ENCODE results near the gene INPP5J. TPM values are rescaled to one million over a fixed set of nuclear protein-coding genes. Genes with fewer than 3 reads are reported as not detected.

Gene INPP5J
- total RNA-seq, 1 experiment from 2014 or later, result 3.1 TPM

DNA sequence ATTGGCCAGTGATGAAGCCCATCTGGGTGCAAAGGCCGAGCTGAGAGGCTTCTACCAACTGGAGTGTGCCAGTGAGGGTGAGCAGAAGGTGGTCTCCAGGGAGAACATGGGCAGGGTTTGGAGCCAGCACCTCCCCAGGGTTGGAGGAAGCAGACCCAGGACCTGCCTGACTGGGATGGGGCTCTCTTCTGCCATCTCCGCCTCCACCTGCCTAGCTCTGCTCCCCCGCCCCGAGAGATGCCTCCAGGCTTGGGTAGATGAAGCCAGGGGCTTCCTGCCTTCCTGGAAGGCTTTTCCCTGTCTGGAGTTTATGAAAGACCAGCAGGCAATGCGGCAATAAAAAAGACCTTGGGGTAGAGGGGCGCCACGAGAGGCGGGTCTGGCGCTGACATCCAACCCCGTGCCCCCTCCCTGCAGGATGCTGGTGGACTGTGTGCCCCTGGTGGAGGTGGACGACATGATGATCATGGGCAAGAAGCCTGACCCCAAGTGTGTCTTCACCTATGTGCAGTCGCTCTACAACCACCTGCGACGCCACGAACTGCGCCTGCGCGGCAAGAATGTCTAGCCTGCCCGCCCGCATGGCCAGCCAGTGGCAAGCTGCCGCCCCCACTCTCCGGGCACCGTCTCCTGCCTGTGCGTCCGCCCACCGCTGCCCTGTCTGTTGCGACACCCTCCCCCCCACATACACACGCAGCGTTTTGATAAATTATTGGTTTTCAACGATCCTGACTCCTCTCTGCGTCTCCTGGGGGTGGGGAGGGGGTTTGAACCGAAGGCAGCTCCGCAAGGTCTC, 18.7 kb upstream of the INPP5J start:
- H3F3A ChIP-seq (ENCODE audit: low read length, unreplicated experiment), result no peaks in the 10 kb centered on the region
- H3K4me3 ChIP-seq (ENCODE audit: low read length), result no peak overlapping the region
- H3K27ac ChIP-seq (ENCODE audit: low read length), result no peak overlapping the region
- CTCF ChIA-PET, result no interaction called here
- no peaks in the 10 kb centered on the region for H3K79me2 ChIP-seq (ENCODE audit: low read length)
- H3K9me2 ChIP-seq (replicated peaks; ENCODE audit: low read length), result no peaks in the 10 kb centered on the region
- DNase-seq (no peak), ATAC-seq (no peak)
- intact Hi-C loops (cut with micrococcal nuclease), result no loop called here
- no peaks in the 10 kb centered on the region for H4K20me1 ChIP-seq (ENCODE audit: low read length)
- H3K9ac ChIP-seq (ENCODE audit: low read length), result no peak overlapping the region
- H3K27me3 ChIP-seq (ENCODE audit: low read length), result no peaks in the 10 kb centered on the region
- TF ChIP-seq, protein P1, sequence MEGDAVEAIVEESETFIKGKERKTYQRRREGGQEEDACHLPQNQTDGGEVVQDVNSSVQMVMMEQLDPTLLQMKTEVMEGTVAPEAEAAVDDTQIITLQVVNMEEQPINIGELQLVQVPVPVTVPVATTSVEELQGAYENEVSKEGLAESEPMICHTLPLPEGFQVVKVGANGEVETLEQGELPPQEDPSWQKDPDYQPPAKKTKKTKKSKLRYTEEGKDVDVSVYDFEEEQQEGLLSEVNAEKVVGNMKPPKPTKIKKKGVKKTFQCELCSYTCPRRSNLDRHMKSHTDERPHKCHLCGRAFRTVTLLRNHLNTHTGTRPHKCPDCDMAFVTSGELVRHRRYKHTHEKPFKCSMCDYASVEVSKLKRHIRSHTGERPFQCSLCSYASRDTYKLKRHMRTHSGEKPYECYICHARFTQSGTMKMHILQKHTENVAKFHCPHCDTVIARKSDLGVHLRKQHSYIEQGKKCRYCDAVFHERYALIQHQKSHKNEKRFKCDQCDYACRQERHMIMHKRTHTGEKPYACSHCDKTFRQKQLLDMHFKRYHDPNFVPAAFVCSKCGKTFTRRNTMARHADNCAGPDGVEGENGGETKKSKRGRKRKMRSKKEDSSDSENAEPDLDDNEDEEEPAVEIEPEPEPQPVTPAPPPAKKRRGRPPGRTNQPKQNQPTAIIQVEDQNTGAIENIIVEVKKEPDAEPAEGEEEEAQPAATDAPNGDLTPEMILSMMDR (conservative IDR thresholded peaks at IDR 0.05; ENCODE audit: low read depth, low read length), result no peak
- TF ChIP-seq EZH2phosphoT487 (IDR thresholded peaks at IDR 0.05; ENCODE audit: borderline replicate concordance, low read length) (no peak), EZH2 (IDR thresholded peaks at IDR 0.05; ENCODE audit: low read length, unreplicated experiment) (no peak)
- POLR2A ChIA-PET (ENCODE audit: unreplicated experiment), result interaction anchor here (0.6 kb wide), 1 partner anchor 103 kb away, joined by 5 read pairs; no protein-coding TSS in a partner anchor
- H3K9me3 ChIP-seq (ENCODE audit: low read length), result no peaks in the 10 kb centered on the region
- H3K4me2 ChIP-seq (ENCODE audit: low read length), result no peak overlapping the region
- H2AFZ ChIP-seq (ENCODE audit: low read length), result no peak overlapping the region
- BruUV-seq (replicated peaks), result no TSS peak
- peaks cover 12% of the 10 kb centered on the region; the same call in 1 of the 2 replicates for H3K36me3 ChIP-seq (ENCODE audit: low read depth, low read length)
- H3K4me1 ChIP-seq (ENCODE audit: insufficient read depth, low read length), result peaks cover 4% of the 10 kb centered on the region; the same call in 1 of the 2 replicates

DNA sequence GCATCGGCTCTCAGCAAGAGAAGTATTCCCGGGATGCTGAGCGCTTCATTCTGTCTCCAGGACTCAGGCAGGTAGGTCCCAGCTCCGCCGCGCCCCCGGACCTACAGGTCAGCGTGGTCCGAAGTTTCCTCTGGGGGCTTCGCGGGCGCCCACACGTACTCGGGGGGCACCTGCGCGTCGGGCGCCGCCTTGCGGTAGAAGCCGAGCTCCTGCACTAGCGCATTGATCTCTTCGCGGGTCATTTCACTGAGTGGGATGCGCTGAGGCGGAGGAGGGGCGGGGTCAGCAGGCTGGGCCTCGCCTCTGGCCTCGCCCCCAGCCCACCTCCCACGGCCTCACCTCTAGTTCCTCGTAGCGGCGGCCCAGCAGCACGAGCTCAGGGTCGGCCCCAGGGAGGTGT, 17.9 kb upstream of the INPP5J start:
- no peak overlapping the region for H2AFZ ChIP-seq (ENCODE audit: low read length)
- H3K9me3 ChIP-seq (ENCODE audit: low read length), result no peaks in the 10 kb centered on the region
- DNase-seq, result no peak
- CTCF ChIA-PET, result no interaction called here
- TF ChIP-seq EZH2phosphoT487 (IDR thresholded peaks at IDR 0.05; ENCODE audit: borderline replicate concordance, low read length) (no peak), EZH2 (IDR thresholded peaks at IDR 0.05; ENCODE audit: low read length, unreplicated experiment) (no peak)
- TF ChIP-seq, protein P1 (conservative IDR thresholded peaks at IDR 0.05; ENCODE audit: low read depth, low read length), result no peak
- no peaks in the 10 kb centered on the region for H3K9me2 ChIP-seq (replicated peaks; ENCODE audit: low read length)
- H3K9ac ChIP-seq (ENCODE audit: low read length), result no peak overlapping the region
- no TSS peak for BruUV-seq (replicated peaks)
- H3F3A ChIP-seq (ENCODE audit: low read length, unreplicated experiment), result no peaks in the 10 kb centered on the region
- H3K36me3 ChIP-seq (ENCODE audit: low read depth, low read length), result peaks cover 6% of the 10 kb centered on the region; the same call in 1 of the 2 replicates
- no peak overlapping the region for H3K4me3 ChIP-seq (ENCODE audit: low read length)
- H3K27me3 ChIP-seq (ENCODE audit: low read length), result no peaks in the 10 kb centered on the region
- no peak for ATAC-seq
- intact Hi-C loops (cut with micrococcal nuclease), result no loop called here
- H4K20me1 ChIP-seq (ENCODE audit: low read length), result no peaks in the 10 kb centered on the region
- no peak overlapping the region for H3K4me2 ChIP-seq (ENCODE audit: low read length)
- POLR2A ChIA-PET (ENCODE audit: unreplicated experiment), result no interaction called here
- no peaks in the 10 kb centered on the region for H3K79me2 ChIP-seq (ENCODE audit: low read length)
- H3K4me1 ChIP-seq (ENCODE audit: insufficient read depth, low read length), result peaks cover 4% of the 10 kb centered on the region; the same call in 1 of the 2 replicates
- H3K27ac ChIP-seq (ENCODE audit: low read length), result no peak overlapping the region

Measured in PC-3 (cell line).